ENCODE data around the gene MMP2. TPM values are rescaled to one million over a fixed set of nuclear protein-coding genes. Genes with fewer than 3 reads are reported as not detected.
A peak's percentile ranks its signal among the peaks of the same experiment; 100 is the strongest.

Gene MMP2
- total and polyA plus RNA-seq, 4 donors: 110 to 139 (median 125) TPM

- H3K4me1 ChIP-seq (ENCODE audit: control insufficient read depth, insufficient read depth, low read length): peaks cover 29% of the 10 kb centered on the region
- H3K36me3 ChIP-seq (ENCODE audit: control insufficient read depth, insufficient read depth, low read length): no peaks in the 10 kb centered on the region
- H3K9me3 ChIP-seq (ENCODE audit: control insufficient read depth, insufficient read depth, low read length): no peaks in the 10 kb centered on the region
- DNase-seq (ENCODE audit: low read depth in 4 of 6, low spot score in 6 of 6): no peak
- WGBS (ENCODE audit: insufficient coverage): 85% methylated on average over 6 of the region's 6 CpGs
- H3K4me3 ChIP-seq (ENCODE audit: low read depth, low read length): no peak overlapping the region
- H3K27ac ChIP-seq (ENCODE audit: low read depth, low read length): no peak overlapping the region
- peaks cover 15% of the 10 kb centered on the region for H3K27me3 ChIP-seq (ENCODE audit: control insufficient read depth, insufficient read depth, low read length)
These were observed 2.1 kb upstream of the MMP2 start for GRCh38 chr16:55476625-55477533.

GRCh38 chr16:55477736-55478135, 1.3 kb upstream of the MMP2 start:
- Histone ChIP-seq H3K36me3 (ENCODE audit: control insufficient read depth, insufficient read depth, low read length) (peaks cover 2% of the 10 kb centered on the region), H3K9me3 (ENCODE audit: control insufficient read depth, insufficient read depth, low read length) (no peaks in the 10 kb centered on the region), H3K4me3 (ENCODE audit: low read depth, low read length) (no peak overlapping the region), H3K27ac (ENCODE audit: low read depth, low read length) (no peak overlapping the region), H3K27me3 (ENCODE audit: control insufficient read depth, insufficient read depth, low read length) (peaks cover 15% of the 10 kb centered on the region), H3K4me1 (ENCODE audit: control insufficient read depth, insufficient read depth, low read length) (peaks cover 29% of the 10 kb centered on the region)
- DNase-seq (ENCODE audit: low read depth in 4 of 6, low spot score in 6 of 6): no peak
- 20% methylated on average over 1 of the region's 3 CpGs for WGBS (ENCODE audit: insufficient coverage)

- peak in 2 of 6 donors; percentile 19 to 61 for DNase-seq (ENCODE audit: low read depth in 4 of 6, low spot score in 6 of 6)
- peak overlapping the region; percentile 76 for H3K27ac ChIP-seq (ENCODE audit: low read depth, low read length)
- H3K27me3 ChIP-seq (ENCODE audit: control insufficient read depth, insufficient read depth, low read length): peaks cover 15% of the 10 kb centered on the region
- peaks cover 29% of the 10 kb centered on the region for H3K4me1 ChIP-seq (ENCODE audit: control insufficient read depth, insufficient read depth, low read length)
- H3K9me3 ChIP-seq (ENCODE audit: control insufficient read depth, insufficient read depth, low read length): no peaks in the 10 kb centered on the region
- peak overlapping the region; percentile 62 for H3K4me3 ChIP-seq (ENCODE audit: low read depth, low read length)
- peaks cover 10% of the 10 kb centered on the region for H3K36me3 ChIP-seq (ENCODE audit: control insufficient read depth, insufficient read depth, low read length)
- under 1% methylated on average over 36 of the region's 41 CpGs for WGBS (ENCODE audit: insufficient coverage)
These were observed 587 bp downstream of the MMP2 start for GRCh38 chr16:55479430-55480140.

GRCh38 chr16:55480228-55480655, 1.2 kb downstream of the MMP2 start:
- Histone ChIP-seq H3K9me3 (ENCODE audit: control insufficient read depth, insufficient read depth, low read length) (no peaks in the 10 kb centered on the region), H3K4me3 (ENCODE audit: low read depth, low read length) (peak overlapping the region; percentile 62), H3K36me3 (ENCODE audit: control insufficient read depth, insufficient read depth, low read length) (peaks cover 12% of the 10 kb centered on the region), H3K4me1 (ENCODE audit: control insufficient read depth, insufficient read depth, low read length) (peaks cover 29% of the 10 kb centered on the region), H3K27ac (ENCODE audit: low read depth, low read length) (peak overlapping the region; percentile 76), H3K27me3 (ENCODE audit: control insufficient read depth, insufficient read depth, low read length) (peaks cover 15% of the 10 kb centered on the region)
- WGBS (ENCODE audit: insufficient coverage): 3% methylated on average over 25 of the region's 25 CpGs
- peak in 3 of 6 donors; percentile 56 to 88 (median 70) for DNase-seq (ENCODE audit: low read depth in 4 of 6, low spot score in 6 of 6)

- no peaks in the 10 kb centered on the region for H3K9me3 ChIP-seq (ENCODE audit: control insufficient read depth, insufficient read depth, low read length)
- peak overlapping the region; percentile 27 for H3K4me3 ChIP-seq (ENCODE audit: low read depth, low read length)
- WGBS (ENCODE audit: insufficient coverage): 67% methylated on average over 1 of the region's 4 CpGs
- peaks cover 18% of the 10 kb centered on the region for H3K36me3 ChIP-seq (ENCODE audit: control insufficient read depth, insufficient read depth, low read length)
- no peak overlapping the region for H3K27ac ChIP-seq (ENCODE audit: low read depth, low read length)
- H3K27me3 ChIP-seq (ENCODE audit: control insufficient read depth, insufficient read depth, low read length): peaks cover 15% of the 10 kb centered on the region
- no peak for DNase-seq (ENCODE audit: low read depth in 4 of 6, low spot score in 6 of 6)
- H3K4me1 ChIP-seq (ENCODE audit: control insufficient read depth, insufficient read depth, low read length): peaks cover 29% of the 10 kb centered on the region
These were observed 2.0 kb downstream of the MMP2 start for GRCh38 chr16:55481023-55481422.

GRCh38 chr16:55482056-55482455, 3.1 kb downstream of the MMP2 start:
- DNase-seq (ENCODE audit: low read depth in 4 of 6, low spot score in 6 of 6): no peak
- Histone ChIP-seq H3K27me3 (ENCODE audit: control insufficient read depth, insufficient read depth, low read length) (peaks cover 12% of the 10 kb centered on the region), H3K9me3 (ENCODE audit: control insufficient read depth, insufficient read depth, low read length) (no peaks in the 10 kb centered on the region), H3K36me3 (ENCODE audit: control insufficient read depth, insufficient read depth, low read length) (peaks cover 20% of the 10 kb centered on the region), H3K4me3 (ENCODE audit: low read depth, low read length) (no peak overlapping the region), H3K27ac (ENCODE audit: low read depth, low read length) (no peak overlapping the region), H3K4me1 (ENCODE audit: control insufficient read depth, insufficient read depth, low read length) (peaks cover 29% of the 10 kb centered on the region)
- WGBS (ENCODE audit: insufficient coverage): 83% methylated on average over 1 of the region's 2 CpGs

- Histone ChIP-seq H3K36me3 (ENCODE audit: control insufficient read depth, insufficient read depth, low read length) (peaks cover 48% of the 10 kb centered on the region), H3K27ac (ENCODE audit: low read depth, low read length) (no peak overlapping the region), H3K27me3 (ENCODE audit: control insufficient read depth, insufficient read depth, low read length) (no peaks in the 10 kb centered on the region), H3K4me1 (ENCODE audit: control insufficient read depth, insufficient read depth, low read length) (no peaks in the 10 kb centered on the region), H3K4me3 (ENCODE audit: low read depth, low read length) (no peak overlapping the region), H3K9me3 (ENCODE audit: control insufficient read depth, insufficient read depth, low read length) (no peaks in the 10 kb centered on the region)
- 81% methylated on average over 11 of the region's 13 CpGs for WGBS (ENCODE audit: insufficient coverage)
- no peak for DNase-seq (ENCODE audit: low read depth in 4 of 6, low spot score in 6 of 6)
These were observed 8.2 kb downstream of the MMP2 start for GRCh38 chr16:55487048-55487803.

GRCh38 chr16:55488306-55488705, 9.3 kb downstream of the MMP2 start:
- Histone ChIP-seq H3K27me3 (ENCODE audit: control insufficient read depth, insufficient read depth, low read length) (no peaks in the 10 kb centered on the region), H3K4me1 (ENCODE audit: control insufficient read depth, insufficient read depth, low read length) (no peaks in the 10 kb centered on the region), H3K27ac (ENCODE audit: low read depth, low read length) (no peak overlapping the region), H3K4me3 (ENCODE audit: low read depth, low read length) (no peak overlapping the region), H3K9me3 (ENCODE audit: control insufficient read depth, insufficient read depth, low read length) (no peaks in the 10 kb centered on the region), H3K36me3 (ENCODE audit: control insufficient read depth, insufficient read depth, low read length) (peaks cover 42% of the 10 kb centered on the region)
- DNase-seq (ENCODE audit: low read depth in 4 of 6, low spot score in 6 of 6): no peak
- WGBS (ENCODE audit: insufficient coverage): 84% methylated on average over 11 of the region's 12 CpGs
